ENCODE data around the gene MAP2K5. TPM values are rescaled to one million over a fixed set of nuclear protein-coding genes. Genes with fewer than 3 reads are reported as not detected.

The MAP2K5 gene
- total RNA-seq, 1 donor from 2014 or later = 25.0 TPM

- Histone ChIP-seq H3K4me3 (no peak overlapping the region), H3K9me3 (replicated peaks) (no peaks in the 10 kb centered on the region), H3K4me1 (no peaks in the 10 kb centered on the region), H3K36me3 (peaks cover 26% of the 10 kb centered on the region), H3K27ac (replicated peaks) (no peak overlapping the region), H3K27me3 (ENCODE audit: low read depth) (no peaks in the 10 kb centered on the region)
- TF ChIP-seq, protein P1, sequence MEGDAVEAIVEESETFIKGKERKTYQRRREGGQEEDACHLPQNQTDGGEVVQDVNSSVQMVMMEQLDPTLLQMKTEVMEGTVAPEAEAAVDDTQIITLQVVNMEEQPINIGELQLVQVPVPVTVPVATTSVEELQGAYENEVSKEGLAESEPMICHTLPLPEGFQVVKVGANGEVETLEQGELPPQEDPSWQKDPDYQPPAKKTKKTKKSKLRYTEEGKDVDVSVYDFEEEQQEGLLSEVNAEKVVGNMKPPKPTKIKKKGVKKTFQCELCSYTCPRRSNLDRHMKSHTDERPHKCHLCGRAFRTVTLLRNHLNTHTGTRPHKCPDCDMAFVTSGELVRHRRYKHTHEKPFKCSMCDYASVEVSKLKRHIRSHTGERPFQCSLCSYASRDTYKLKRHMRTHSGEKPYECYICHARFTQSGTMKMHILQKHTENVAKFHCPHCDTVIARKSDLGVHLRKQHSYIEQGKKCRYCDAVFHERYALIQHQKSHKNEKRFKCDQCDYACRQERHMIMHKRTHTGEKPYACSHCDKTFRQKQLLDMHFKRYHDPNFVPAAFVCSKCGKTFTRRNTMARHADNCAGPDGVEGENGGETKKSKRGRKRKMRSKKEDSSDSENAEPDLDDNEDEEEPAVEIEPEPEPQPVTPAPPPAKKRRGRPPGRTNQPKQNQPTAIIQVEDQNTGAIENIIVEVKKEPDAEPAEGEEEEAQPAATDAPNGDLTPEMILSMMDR (IDR thresholded peaks at IDR 0.05; ENCODE audit: borderline replicate concordance) = no peak
- intact Hi-C loops (cut with micrococcal nuclease) = no loop called here
- no peak for DNase-seq
Measured at GRCh38 chr15:67783303-67783702, 240.8 kb downstream of the MAP2K5 start.

GRCh38 chr15:67784090-67784781 is 241.7 kb downstream of the MAP2K5 start:
- Histone ChIP-seq H3K27me3 (ENCODE audit: low read depth) (no peaks in the 10 kb centered on the region), H3K36me3 (peaks cover 26% of the 10 kb centered on the region)
- no peak for DNase-seq

GRCh38 chr15:67784856-67785430 is 242.4 kb downstream of the MAP2K5 start:
- no peak overlapping the region for H3K4me3 ChIP-seq
- H3K27me3 ChIP-seq (ENCODE audit: low read depth) = no peaks in the 10 kb centered on the region
- no peaks in the 10 kb centered on the region for H3K4me1 ChIP-seq
- no peaks in the 10 kb centered on the region for H3K9me3 ChIP-seq (replicated peaks)
- DNase-seq = no peak
- TF ChIP-seq, protein P1 (IDR thresholded peaks at IDR 0.05; ENCODE audit: borderline replicate concordance) = no peak
- H3K27ac ChIP-seq (replicated peaks) = no peak overlapping the region
- intact Hi-C loops (cut with micrococcal nuclease) = no loop called here
- H3K36me3 ChIP-seq = peaks cover 26% of the 10 kb centered on the region

More at GRCh38 chr15:67784090-67784781, 241.7 kb downstream of the MAP2K5 start:
- Histone ChIP-seq H3K4me3 (no peak overlapping the region), H3K4me1 (no peaks in the 10 kb centered on the region), H3K27ac (replicated peaks) (no peak overlapping the region), H3K9me3 (replicated peaks) (no peaks in the 10 kb centered on the region)
- TF ChIP-seq, protein P1 (IDR thresholded peaks at IDR 0.05; ENCODE audit: borderline replicate concordance) = no peak
- intact Hi-C loops (cut with micrococcal nuclease) = no loop called here

- TF ChIP-seq, protein P1 (IDR thresholded peaks at IDR 0.05; ENCODE audit: borderline replicate concordance) = no peak
- no peaks in the 10 kb centered on the region for H3K27me3 ChIP-seq (ENCODE audit: low read depth)
- intact Hi-C loops (cut with micrococcal nuclease) = no loop called here
- no peaks in the 10 kb centered on the region for H3K9me3 ChIP-seq (replicated peaks)
- DNase-seq = no peak
- H3K27ac ChIP-seq (replicated peaks) = no peak overlapping the region
- peaks cover 26% of the 10 kb centered on the region for H3K36me3 ChIP-seq
- H3K4me3 ChIP-seq = no peak overlapping the region
- H3K4me1 ChIP-seq = no peaks in the 10 kb centered on the region
Measured at GRCh38 chr15:67785431-67785830, 242.9 kb downstream of the MAP2K5 start.

DNA sequence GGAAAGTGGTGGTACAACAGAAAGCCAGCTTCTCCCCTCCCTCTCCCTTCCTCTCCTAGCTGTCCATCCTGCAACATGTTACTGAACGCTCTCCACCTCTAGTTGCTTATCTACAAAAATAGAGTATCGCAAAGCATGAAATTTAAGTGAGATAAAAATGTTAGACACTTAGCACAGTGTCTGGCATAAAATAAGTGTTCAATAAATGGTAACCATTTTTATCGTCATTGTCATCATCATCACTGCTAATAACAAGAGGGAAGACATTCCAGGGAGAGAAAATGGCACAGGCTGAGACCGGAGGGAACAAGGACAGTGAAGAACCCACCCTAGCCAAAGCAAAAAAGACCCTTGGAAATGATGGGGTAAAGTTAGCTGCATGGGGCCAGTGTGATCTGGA is 244.1 kb downstream of the MAP2K5 start:
- H3K4me3 ChIP-seq = no peak overlapping the region
- no peaks in the 10 kb centered on the region for H3K9me3 ChIP-seq (replicated peaks)
- intact Hi-C loops (cut with micrococcal nuclease) = no loop called here
- no peak overlapping the region for H3K27ac ChIP-seq (replicated peaks)
- no peak for DNase-seq
- H3K27me3 ChIP-seq (ENCODE audit: low read depth) = no peaks in the 10 kb centered on the region
- no peaks in the 10 kb centered on the region for H3K4me1 ChIP-seq
- TF ChIP-seq, protein P1 (IDR thresholded peaks at IDR 0.05; ENCODE audit: borderline replicate concordance) = no peak
- peaks cover 29% of the 10 kb centered on the region for H3K36me3 ChIP-seq

Data from left ventricle myocardium inferior (tissue), 1 donor.